Activated naive CD4-positive, alpha-beta T cell treated with anti-CD3 and anti-CD28 coated beads, Interleukin-2, amount 50 U/mL, for 72 hours (primary cell): ENCODE data around the gene DIS3L2. TPM values are rescaled to one million over a fixed set of nuclear protein-coding genes. Genes with fewer than 3 reads are reported as not detected.

Experiments
- ATAC-seq, 2 donors: fragments of 150-1000 bp; cut with Tn5 transposase; 2 replicates each; pipeline ENCODE4 v1.10.0; 2021; ENCODE audit warnings: mild to moderate bottlenecking in 2 of 2, moderate library complexity in 2 of 2
- DNase-seq, 2 donors: peaks; one replicate each; pipeline ENCODE4 v3.0.0; 2021 to 2022; ENCODE audit warnings: low spot score in 2 of 2
- H3K27ac Mint-ChIP-seq, 2 donors: one replicate each; pipeline ENCODE4 v1.8.0; 2022; ENCODE audit warnings: mild to moderate bottlenecking in 2 of 2, mixed read lengths in 2 of 2
- H3K36me3 Mint-ChIP-seq, 2 donors: one replicate each; pipeline ENCODE4 v1.8.0; 2022; ENCODE audit warnings: mixed read lengths in 2 of 2
- H3K9me3 Mint-ChIP-seq, 2 donors: one replicate each; pipeline ENCODE4 v1.8.0; 2022; ENCODE audit warnings: mixed read lengths in 2 of 2
- total RNA-seq, 2 donors: library from RNA; stranded (reverse); gene quantifications; one replicate each; pipeline ENCODE4 v1.2.3, GENCODE V29; 2022

Gene DIS3L2
- total RNA-seq, 2 donors from 2014 or later = 19.9 to 44.0 TPM

DNA sequence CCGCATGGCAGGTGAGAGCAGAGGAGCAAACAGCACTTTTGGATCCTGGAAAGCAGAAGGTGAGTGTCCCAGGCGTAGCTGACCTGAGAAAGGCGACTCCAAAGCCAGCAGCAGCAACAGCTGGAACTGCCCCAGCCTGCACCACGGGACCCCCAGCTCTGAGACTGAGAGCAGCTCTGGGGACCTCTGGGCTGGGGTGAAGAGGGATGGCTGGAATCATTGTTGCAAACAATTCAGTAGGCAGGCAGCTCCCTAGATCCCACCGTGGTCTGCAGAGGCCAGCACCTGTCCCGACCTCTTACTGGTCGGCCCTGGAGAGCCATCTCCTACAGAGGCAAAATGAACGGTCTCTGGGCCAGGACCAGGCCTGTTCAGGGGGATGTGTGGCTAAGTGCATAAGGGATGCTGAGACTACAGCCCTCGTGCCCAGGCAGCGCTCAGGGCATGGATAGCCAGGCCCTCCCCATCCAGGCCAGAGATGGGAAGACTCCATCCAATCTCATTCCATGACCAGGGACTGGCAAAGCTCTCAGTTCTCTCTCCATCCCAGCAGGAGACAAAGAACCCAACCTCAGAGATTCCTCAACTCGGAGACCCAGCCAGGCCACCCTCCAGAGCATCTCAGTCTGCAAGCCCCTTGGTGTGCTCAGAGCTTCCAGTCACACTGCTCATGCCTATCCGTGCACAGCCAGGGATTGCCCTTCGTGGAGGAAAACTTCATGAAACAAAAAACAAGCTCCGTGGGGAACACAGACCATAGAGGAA is 378.8 kb downstream of the DIS3L2 start:
- H3K27ac Mint-ChIP-seq = peak overlapping the region; percentile 9 to 54
- no peaks in the 10 kb centered on the region for H3K9me3 Mint-ChIP-seq
- H3K36me3 Mint-ChIP-seq = no peaks in the 10 kb centered on the region
- DNase-seq (peak in 1 of 2 donors; percentile 23), ATAC-seq (no peak)

DNA sequence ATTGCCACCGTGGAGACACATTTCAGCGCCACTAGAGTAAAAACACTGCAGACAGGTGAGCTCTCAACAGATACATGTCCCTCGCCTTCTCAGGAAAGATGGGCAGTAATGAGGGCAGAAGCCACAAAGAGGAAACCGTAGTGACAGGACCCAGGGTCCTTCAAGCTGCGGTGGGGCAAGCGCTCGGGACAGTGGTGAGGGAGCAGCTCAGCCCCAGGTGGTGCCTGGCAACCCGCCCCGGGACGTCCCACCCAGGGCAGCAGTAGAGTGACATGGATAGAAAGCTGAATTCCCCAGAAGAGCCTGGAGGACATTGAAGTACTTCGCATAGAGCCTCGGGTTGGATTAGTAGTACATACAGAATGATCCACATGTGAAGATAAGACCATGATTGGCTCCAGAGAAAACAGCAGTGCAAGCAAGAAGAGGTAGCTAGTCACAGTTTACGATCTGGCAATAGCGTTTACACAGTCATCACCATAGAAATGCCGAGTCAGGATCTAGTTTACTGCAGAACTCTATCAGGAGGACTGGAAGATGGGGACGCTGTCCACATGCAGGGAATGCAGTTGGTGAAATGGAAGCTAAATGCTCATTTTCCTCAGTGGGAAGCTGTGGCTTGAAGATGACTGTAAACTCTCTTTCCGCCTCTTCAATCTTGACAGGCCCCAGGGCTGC is 379.7 kb downstream of the DIS3L2 start:
- Mint-ChIP-seq H3K36me3 (no peaks in the 10 kb centered on the region), H3K9me3 (no peaks in the 10 kb centered on the region), H3K27ac (no peak overlapping the region)
- ATAC-seq (no peak), DNase-seq (peak in 1 of 2 donors; percentile 49)

GRCh38 chr2:232341739-232342126 is 380.2 kb downstream of the DIS3L2 start:
- ATAC-seq = no peak
- DNase-seq = peak in 1 of 2 donors; percentile 47
- no peak overlapping the region for H3K27ac Mint-ChIP-seq
- H3K9me3 Mint-ChIP-seq = no peaks in the 10 kb centered on the region
- no peaks in the 10 kb centered on the region for H3K36me3 Mint-ChIP-seq

GRCh38 chr2:232342635-232343565 is 381.4 kb downstream of the DIS3L2 start:
- Mint-ChIP-seq H3K27ac (no peak overlapping the region), H3K9me3 (no peaks in the 10 kb centered on the region), H3K36me3 (no peaks in the 10 kb centered on the region)
- no peak for ATAC-seq
- DNase-seq = peak in 1 of 2 donors; percentile 51

DNA sequence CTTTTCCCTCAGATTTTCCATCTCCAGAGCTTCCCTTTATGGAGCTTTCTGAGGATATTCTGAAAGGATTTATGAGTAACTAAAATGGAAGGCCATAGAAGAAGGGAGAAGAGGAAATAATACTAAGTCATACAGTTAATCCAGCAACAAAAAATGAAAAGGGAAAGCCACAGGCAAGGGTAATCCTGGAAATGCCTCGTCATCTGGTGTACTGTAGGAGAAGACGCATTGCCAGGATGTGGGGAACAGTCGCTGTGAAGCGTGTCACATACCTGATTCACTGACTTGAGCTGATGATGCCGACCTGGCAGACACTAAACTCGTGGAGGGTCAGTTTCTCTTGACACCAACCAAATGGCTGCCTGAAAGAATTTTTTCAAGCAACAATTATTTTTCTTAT is 382.3 kb downstream of the DIS3L2 start:
- ATAC-seq = peak in 1 of 2 donors; percentile 29
- DNase-seq = peak in 1 of 2 donors; percentile 25
- H3K36me3 Mint-ChIP-seq = no peaks in the 10 kb centered on the region
- H3K9me3 Mint-ChIP-seq = no peaks in the 10 kb centered on the region
- H3K27ac Mint-ChIP-seq = no peak overlapping the region

GRCh38 chr2:232345251-232345650 is 383.7 kb downstream of the DIS3L2 start:
- Mint-ChIP-seq H3K27ac (no peak overlapping the region), H3K36me3 (no peaks in the 10 kb centered on the region), H3K9me3 (no peaks in the 10 kb centered on the region)
- ATAC-seq (no peak), DNase-seq (peak in 1 of 2 donors; percentile 31)

DNA sequence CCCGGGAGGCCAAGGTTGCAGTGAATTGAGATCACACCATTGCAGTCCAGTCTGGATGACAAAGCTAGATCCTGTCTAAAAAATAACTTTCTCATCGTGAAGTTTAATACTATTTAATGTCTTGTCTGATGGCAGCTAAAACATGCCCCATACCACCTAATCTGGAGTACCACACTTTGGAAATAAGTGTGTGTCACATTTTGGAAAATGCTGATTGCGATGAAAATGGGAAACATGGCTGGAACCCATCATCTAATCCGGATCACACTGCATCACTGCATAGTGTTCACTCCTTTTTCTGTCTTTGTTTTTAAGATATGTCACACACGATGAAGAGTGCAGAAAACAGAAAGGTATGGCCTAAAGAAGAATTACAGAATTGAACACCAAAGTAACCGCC is 385.9 kb downstream of the DIS3L2 start:
- no peaks in the 10 kb centered on the region for H3K9me3 Mint-ChIP-seq
- DNase-seq (no peak), ATAC-seq (no peak)
- no peak overlapping the region for H3K27ac Mint-ChIP-seq
- H3K36me3 Mint-ChIP-seq = no peaks in the 10 kb centered on the region

DNA sequence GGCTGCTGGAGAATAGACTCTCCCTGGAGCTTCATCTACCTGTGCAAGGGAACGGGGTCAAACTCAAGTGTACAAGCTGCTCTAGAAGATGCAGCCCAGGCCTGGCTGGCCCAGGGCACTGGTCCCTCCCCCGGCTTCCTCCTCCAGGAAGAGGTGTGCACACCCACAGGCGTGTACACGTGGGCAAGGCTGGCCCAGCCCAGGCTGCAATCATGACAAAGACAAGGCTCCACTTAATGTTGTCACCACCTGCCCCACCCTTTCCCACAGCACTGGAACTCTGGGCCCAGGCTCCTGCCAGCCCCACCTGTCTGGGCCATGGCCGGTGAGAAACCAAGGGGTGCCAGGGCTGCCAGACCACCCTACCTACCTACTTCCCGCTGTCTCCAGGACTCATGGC is 387.4 kb downstream of the DIS3L2 start:
- no peaks in the 10 kb centered on the region for H3K36me3 Mint-ChIP-seq
- no peaks in the 10 kb centered on the region for H3K9me3 Mint-ChIP-seq
- ATAC-seq = peak in 1 of 2 donors; percentile 18
- peak in 1 of 2 donors; percentile 9 for DNase-seq
- H3K27ac Mint-ChIP-seq = no peak overlapping the region

DNA sequence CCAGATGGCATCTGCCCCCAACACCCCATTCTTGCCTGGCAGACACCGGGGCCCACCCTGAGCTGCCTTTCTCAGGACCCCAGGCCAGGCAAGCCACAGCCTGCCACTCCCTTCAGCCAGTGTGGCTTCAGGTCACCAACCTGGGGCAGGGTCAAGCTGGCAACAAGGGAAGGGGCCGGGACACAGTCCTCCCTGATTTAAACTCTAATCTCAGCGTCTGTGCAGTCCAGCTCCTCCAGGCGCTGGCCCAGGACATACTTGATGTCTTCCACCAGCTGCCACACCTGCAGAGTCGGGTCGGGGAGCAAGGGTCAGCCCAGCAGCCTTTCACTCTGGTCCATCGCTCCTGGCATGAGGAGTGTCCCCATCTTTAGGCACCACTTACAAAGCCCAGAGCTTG is 388.0 kb downstream of the DIS3L2 start:
- H3K27ac Mint-ChIP-seq = no peak overlapping the region
- DNase-seq (peak in 1 of 2 donors; percentile 14), ATAC-seq (no peak)
- H3K36me3 Mint-ChIP-seq = no peaks in the 10 kb centered on the region
- no peaks in the 10 kb centered on the region for H3K9me3 Mint-ChIP-seq

GRCh38 chr2:232349946-232350635 is 388.6 kb downstream of the DIS3L2 start:
- no peaks in the 10 kb centered on the region for H3K36me3 Mint-ChIP-seq
- peak overlapping the region in 1 of 2 donors; percentile 22 for H3K27ac Mint-ChIP-seq
- ATAC-seq = no peak
- peak in 1 of 2 donors; percentile 39 for DNase-seq
- no peaks in the 10 kb centered on the region for H3K9me3 Mint-ChIP-seq

GRCh38 chr2:232350804-232351685 is 389.5 kb downstream of the DIS3L2 start:
- Mint-ChIP-seq H3K9me3 (no peaks in the 10 kb centered on the region), H3K27ac (no peak overlapping the region), H3K36me3 (no peaks in the 10 kb centered on the region)
- ATAC-seq = peak in 1 of 2 donors; percentile 34
- peak; percentile 14 to 44 for DNase-seq

DNA sequence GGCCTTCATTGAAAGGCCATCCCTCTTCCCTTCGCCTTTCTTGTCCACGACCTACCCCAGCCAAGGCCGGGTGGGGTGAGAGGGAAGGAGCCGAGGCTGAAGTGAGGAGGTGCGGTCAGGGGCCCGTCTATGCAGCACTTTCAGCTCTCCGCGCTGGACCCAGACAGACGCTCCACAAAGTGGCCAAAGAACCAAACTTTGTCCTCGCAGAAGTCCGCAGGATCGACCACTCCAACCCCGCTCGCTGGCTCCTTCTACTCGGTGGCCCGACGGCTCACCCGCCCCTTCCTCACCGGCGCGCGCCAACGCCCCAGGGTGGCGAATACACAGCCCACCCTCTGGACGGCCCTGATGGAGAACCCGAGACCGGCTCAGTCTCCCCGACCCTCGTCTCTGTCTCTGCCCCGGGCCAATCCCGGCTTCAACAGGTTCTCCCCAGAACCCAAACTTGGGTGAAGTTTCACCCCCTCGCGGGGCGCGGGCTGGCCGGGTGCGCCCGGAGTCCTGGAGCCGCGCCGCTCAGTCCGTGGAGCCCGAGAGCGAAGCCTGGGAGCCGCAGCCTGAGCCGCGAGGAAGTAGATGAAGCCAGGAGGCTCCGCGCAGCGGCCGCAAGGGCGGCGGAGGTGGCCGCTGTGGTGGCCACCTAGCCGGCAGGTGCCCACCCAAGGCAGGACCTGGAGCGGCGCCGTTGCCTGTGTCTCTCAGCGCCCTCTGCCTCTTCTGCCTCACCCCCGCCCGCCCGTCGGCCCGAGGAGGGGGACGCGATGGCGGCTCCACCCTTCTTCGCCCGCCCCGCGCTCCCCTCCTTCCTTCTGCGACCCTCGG is 390.4 kb downstream of the DIS3L2 start:
- ATAC-seq (peak in 1 of 2 donors; percentile 11), DNase-seq (peak in 1 of 2 donors; percentile 35)
- no peaks in the 10 kb centered on the region for H3K9me3 Mint-ChIP-seq
- H3K36me3 Mint-ChIP-seq = peaks cover 0 to 5% of the 10 kb centered on the region in 2 donors
- H3K27ac Mint-ChIP-seq = no peak overlapping the region

GRCh38 chr2:232352511-232353091 is 391.1 kb downstream of the DIS3L2 start:
- DNase-seq (no peak), ATAC-seq (no peak)
- no peaks in the 10 kb centered on the region for H3K9me3 Mint-ChIP-seq

GRCh38 chr2:232353096-232353495 is 391.6 kb downstream of the DIS3L2 start:
- Mint-ChIP-seq H3K27ac (no peak overlapping the region), H3K36me3 (peaks cover 0 to 5% of the 10 kb centered on the region in 2 donors), H3K9me3 (no peaks in the 10 kb centered on the region)
- ATAC-seq (no peak), DNase-seq (peak in 1 of 2 donors; percentile 39)

More at GRCh38 chr2:232352511-232353091, 391.1 kb downstream of the DIS3L2 start:
- no peak overlapping the region for H3K27ac Mint-ChIP-seq
- H3K36me3 Mint-ChIP-seq = peaks cover 0 to 5% of the 10 kb centered on the region in 2 donors
